HCT116 (cell line): Measurements from ENCODE around the gene RINT1. TPM values are rescaled to one million over a fixed set of nuclear protein-coding genes. Genes with fewer than 3 reads are reported as not detected.
"Not testable (repeated sequence)": the region's sequence is repeated elsewhere in the genome, so short reads cannot be mapped to it uniquely, and the experiment has no call there.

Experiments used
- ATAC-seq: fragments of 200-7000 bp; cut with Tn5 transposase; 2 replicates; pipeline ENCODE4 v1.9.1; 2020; ENCODE audit warnings: mild to moderate bottlenecking, moderate library complexity
- BruUV-seq: library from RNA; stranded (reverse); fragments of 400-500 nt; replicated peaks from 2 replicates; lab custom pipeline; 2021; lab: Mats Ljungman, UMichigan
- CTCF ChIA-PET: fragments of 300-600 bp; sonication (Branson Sonifier 250); formaldehyde crosslinking; loops from one replicate; lab custom pipeline; 2021; ENCODE audit warnings: antibody characterized with exemption; lab: Charles Lee
- POLR2A ChIA-PET: fragments of 300-600, 350-600 bp; sonication (Branson Sonifier 250); formaldehyde crosslinking; loops from one replicate; lab custom pipeline; 2021; ENCODE audit warnings: antibody characterized with exemption; lab: Charles Lee
- RAD21 ChIA-PET, 2 experiments: fragments of 300-600 bp; sonication (Branson Sonifier 250); formaldehyde crosslinking; loops; one replicate each; lab custom pipeline; 2023; ENCODE audit warnings: low total read pairs in 2 of 2; ENCODE audit not compliant: uncharacterized antibody in 2 of 2, unreplicated experiment in 2 of 2, low non-redundant PET in 1 of 2; lab: Charles Lee
- DNase-seq: peaks from one replicate; pipeline ENCODE4 v3.0.0-alpha.2; 2010; ENCODE audit warnings: low read depth, low spot score
- H2AFZ ChIP-seq: fragments of 200-600 bp; shearing (Covaris generic), sonication (generic); 2 replicates; pipeline ENCODE4 v1.6.1; 2017; ENCODE audit warnings: low read depth, mixed run types, mixed read lengths, antibody characterized with exemption, low read length; ENCODE audit not compliant: poor library complexity, severe bottlenecking
- H3K27ac ChIP-seq: 2 replicates; pipeline ENCODE4 v1.5.1; 2012; ENCODE audit warnings: low read depth, low read length
- H3K27me3 ChIP-seq: fragments of 200-600 bp; sonication (generic); 2 replicates; pipeline ENCODE4 v1.6.1; 2016; ENCODE audit warnings: mixed run types, low read length, mixed read lengths; ENCODE audit not compliant: insufficient read depth
- H3K36me3 ChIP-seq, 2 experiments: fragments of 200-500 bp in 1 of 2; fragments of 200-600 bp in 1 of 2; sonication (Bioruptor generic) in 1 of 2; sonication (generic) in 1 of 2; 2 replicates each; pipeline versions ENCODE4 v1.5.1 to v1.6.1; 2014 to 2016; ENCODE audit warnings: low read length in 2 of 2, inconsistent platforms in 1 of 2, mixed read lengths in 1 of 2, mixed run types in 1 of 2; ENCODE audit not compliant: insufficient read depth in 2 of 2, control insufficient read depth in 1 of 2
- H3K4me1 ChIP-seq, 2 experiments: fragments of 200-600 bp in 1 of 2; sonication (generic) in 1 of 2; 2 replicates each; pipeline versions ENCODE4 v1.5.1 to v1.6.1; 2012 to 2017; ENCODE audit warnings: low read length in 2 of 2, inconsistent platforms in 1 of 2, mild to moderate bottlenecking in 1 of 2, mixed read lengths in 1 of 2, mixed run types in 1 of 2, moderate library complexity in 1 of 2; ENCODE audit not compliant: insufficient read depth in 2 of 2, control insufficient read depth in 1 of 2
- H3K4me2 ChIP-seq: fragments of 200-600 bp; sonication (generic); 2 replicates; pipeline ENCODE4 v1.6.1; 2017; ENCODE audit warnings: mixed run types, low read length, mixed read lengths
- H3K4me3 ChIP-seq, 2 experiments: fragments of 200-600 bp in 1 of 2; sonication (generic) in 1 of 2; replicated peaks in 1 of 2; 2 replicates each; pipeline ENCODE4 v1.5.1; 2011 to 2016; ENCODE audit warnings: low read length in 2 of 2, control low read depth in 1 of 2, low read depth in 1 of 2, mild to moderate bottlenecking in 1 of 2, mixed read lengths in 1 of 2, mixed run types in 1 of 2
- H3K79me2 ChIP-seq: fragments of 200-600 bp; sonication (generic); 2 replicates; pipeline ENCODE4 v1.6.1; 2017; ENCODE audit warnings: mild to moderate bottlenecking, mixed run types, low read length, moderate library complexity, mixed read lengths; ENCODE audit not compliant: insufficient read depth
- H3K9ac ChIP-seq: fragments of 200-600 bp; sonication (generic); 2 replicates; pipeline ENCODE4 v1.6.1; 2016; ENCODE audit warnings: low read length, mixed read lengths
- H3K9me2 ChIP-seq: fragments of 200-600 bp; sonication (generic), shearing (Covaris generic); 2 replicates; pipeline ENCODE4 v1.6.1; 2017; ENCODE audit warnings: mixed run types, mild to moderate bottlenecking, moderate library complexity; ENCODE audit not compliant: insufficient read depth
- H3K9me3 ChIP-seq, 2 experiments: fragments of 200-500 bp in 1 of 2; fragments of 200-600 bp in 1 of 2; sonication (Bioruptor generic) in 1 of 2; sonication (generic) in 1 of 2; 2 replicates each; pipeline ENCODE4 v1.6.1; 2014 to 2017; ENCODE audit warnings: low read length in 2 of 2, mixed read lengths in 2 of 2, inconsistent platforms in 1 of 2, low read depth in 1 of 2, mild to moderate bottlenecking in 1 of 2, mixed run types in 1 of 2, moderate library complexity in 1 of 2; ENCODE audit not compliant: control insufficient read depth in 1 of 2, insufficient read depth in 1 of 2
- H4K20me1 ChIP-seq: fragments of 200-600 bp; sonication (generic), shearing (Covaris generic); 2 replicates; pipeline ENCODE4 v1.6.1; 2017; ENCODE audit warnings: mixed run types, mild to moderate bottlenecking, moderate library complexity; ENCODE audit not compliant: insufficient read depth
- CEBPB ChIP-seq: IDR thresholded peaks from 2 replicates; pipeline ENCODE4 v1.6.1; 2012; ENCODE audit warnings: low read depth
- EGR1 ChIP-seq: IDR thresholded peaks from 2 replicates; pipeline ENCODE4 v1.6.1; 2012; ENCODE audit warnings: low read depth
- ELF1 ChIP-seq: IDR thresholded peaks from 2 replicates; pipeline ENCODE4 v1.6.1; 2012; ENCODE audit warnings: low read depth, borderline replicate concordance
- EZH2 ChIP-seq: fragments of 200-600 bp; sonication (generic); IDR thresholded peaks from 2 replicates; pipeline ENCODE4 v1.6.1; 2017; ENCODE audit warnings: antibody characterized with exemption, mixed run types
- FOSL1 ChIP-seq: IDR thresholded peaks from 2 replicates; pipeline ENCODE4 v1.6.1; 2012; ENCODE audit warnings: low read depth
- POLR2A ChIP-seq: IDR thresholded peaks from 2 replicates; pipeline ENCODE4 v1.7.0; 2011; ENCODE audit warnings: borderline replicate concordance; ENCODE audit not compliant: insufficient read depth, insufficient read length; ENCODE audit errors: extremely low read depth
- SIN3A ChIP-seq: IDR thresholded peaks from 2 replicates; pipeline ENCODE4 v1.6.1; 2012; ENCODE audit warnings: low read depth
- TCF7L2 ChIP-seq: IDR thresholded peaks from 2 replicates; pipeline ENCODE4 v1.7.0; 2011; ENCODE audit warnings: borderline replicate concordance, inconsistent platforms; ENCODE audit not compliant: insufficient read depth, insufficient read length; ENCODE audit errors: extremely low read depth
- YY1 ChIP-seq: IDR thresholded peaks from 2 replicates; pipeline ENCODE4 v1.6.1; 2011; ENCODE audit warnings: low read length, low read depth, moderate library complexity, mild to moderate bottlenecking; ENCODE audit not compliant: insufficient replicate concordance; ENCODE audit errors: extremely low read depth
- ZNF274 ChIP-seq: fragments of 200-500 bp; sonication (Bioruptor generic); IDR thresholded peaks from 2 replicates; pipeline ENCODE4 v1.6.1; 2014; ENCODE audit warnings: mild to moderate bottlenecking, low read depth, low read length, inconsistent platforms
- intact Hi-C: fragments of 100-400 bp; cut with micrococcal nuclease; formaldehyde crosslinking; loops from 2 replicates; pipeline ENCODE4 v1.10.0; 2022
- total RNA-seq: library from RNA; stranded (reverse); gene quantifications from one replicate; pipeline ENCODE4 v1.2.1, GENCODE V29; 2021; ENCODE audit not compliant: unreplicated experiment
- TF ChIP-seq, protein P1 (sequence below): IDR thresholded peaks from 2 replicates; pipeline ENCODE4 v1.6.1; 2012; ENCODE audit warnings: low read depth
- TF ChIP-seq, protein P2 (sequence below): IDR thresholded peaks from 2 replicates; pipeline ENCODE4 v1.6.1; 2012
- TF ChIP-seq, protein P3 (sequence below): IDR thresholded peaks from 2 replicates; pipeline ENCODE4 v1.6.1; 2012

RINT1 gene
- total RNA-seq, 1 experiment from 2014 or later = 24.3 TPM

DNA sequence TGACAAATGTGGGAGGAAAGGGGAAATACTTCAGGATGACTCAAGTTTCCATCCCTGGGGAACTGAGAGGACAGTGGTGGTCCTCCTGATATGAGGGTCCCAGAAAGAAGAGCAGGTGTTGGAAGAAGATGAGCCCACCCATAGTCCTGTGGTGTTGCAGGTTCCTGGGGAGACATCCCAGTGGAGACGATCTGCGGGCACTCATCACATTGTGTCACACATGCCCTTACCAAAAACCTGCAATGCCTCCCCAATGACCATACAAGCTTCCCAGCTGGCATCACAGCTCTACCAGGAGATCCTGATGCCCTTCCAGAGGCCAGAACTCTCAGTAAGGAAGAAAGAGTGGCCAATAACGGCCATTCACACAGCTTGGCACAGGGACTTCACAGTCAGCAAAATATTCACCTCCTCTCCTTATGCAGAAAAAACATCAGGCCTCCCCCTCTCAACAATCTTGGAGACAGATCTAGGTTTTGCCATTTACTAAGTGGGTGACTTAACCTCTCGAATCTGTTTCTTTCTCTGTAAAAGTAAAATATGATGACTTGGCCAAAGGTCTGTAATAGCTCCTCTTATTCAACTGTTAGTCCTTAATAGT, 19.0 kb upstream of the RINT1 start (continued):
- TF ChIP-seq, protein P1, sequence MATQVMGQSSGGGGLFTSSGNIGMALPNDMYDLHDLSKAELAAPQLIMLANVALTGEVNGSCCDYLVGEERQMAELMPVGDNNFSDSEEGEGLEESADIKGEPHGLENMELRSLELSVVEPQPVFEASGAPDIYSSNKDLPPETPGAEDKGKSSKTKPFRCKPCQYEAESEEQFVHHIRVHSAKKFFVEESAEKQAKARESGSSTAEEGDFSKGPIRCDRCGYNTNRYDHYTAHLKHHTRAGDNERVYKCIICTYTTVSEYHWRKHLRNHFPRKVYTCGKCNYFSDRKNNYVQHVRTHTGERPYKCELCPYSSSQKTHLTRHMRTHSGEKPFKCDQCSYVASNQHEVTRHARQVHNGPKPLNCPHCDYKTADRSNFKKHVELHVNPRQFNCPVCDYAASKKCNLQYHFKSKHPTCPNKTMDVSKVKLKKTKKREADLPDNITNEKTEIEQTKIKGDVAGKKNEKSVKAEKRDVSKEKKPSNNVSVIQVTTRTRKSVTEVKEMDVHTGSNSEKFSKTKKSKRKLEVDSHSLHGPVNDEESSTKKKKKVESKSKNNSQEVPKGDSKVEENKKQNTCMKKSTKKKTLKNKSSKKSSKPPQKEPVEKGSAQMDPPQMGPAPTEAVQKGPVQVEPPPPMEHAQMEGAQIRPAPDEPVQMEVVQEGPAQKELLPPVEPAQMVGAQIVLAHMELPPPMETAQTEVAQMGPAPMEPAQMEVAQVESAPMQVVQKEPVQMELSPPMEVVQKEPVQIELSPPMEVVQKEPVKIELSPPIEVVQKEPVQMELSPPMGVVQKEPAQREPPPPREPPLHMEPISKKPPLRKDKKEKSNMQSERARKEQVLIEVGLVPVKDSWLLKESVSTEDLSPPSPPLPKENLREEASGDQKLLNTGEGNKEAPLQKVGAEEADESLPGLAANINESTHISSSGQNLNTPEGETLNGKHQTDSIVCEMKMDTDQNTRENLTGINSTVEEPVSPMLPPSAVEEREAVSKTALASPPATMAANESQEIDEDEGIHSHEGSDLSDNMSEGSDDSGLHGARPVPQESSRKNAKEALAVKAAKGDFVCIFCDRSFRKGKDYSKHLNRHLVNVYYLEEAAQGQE = no peak

DNA sequence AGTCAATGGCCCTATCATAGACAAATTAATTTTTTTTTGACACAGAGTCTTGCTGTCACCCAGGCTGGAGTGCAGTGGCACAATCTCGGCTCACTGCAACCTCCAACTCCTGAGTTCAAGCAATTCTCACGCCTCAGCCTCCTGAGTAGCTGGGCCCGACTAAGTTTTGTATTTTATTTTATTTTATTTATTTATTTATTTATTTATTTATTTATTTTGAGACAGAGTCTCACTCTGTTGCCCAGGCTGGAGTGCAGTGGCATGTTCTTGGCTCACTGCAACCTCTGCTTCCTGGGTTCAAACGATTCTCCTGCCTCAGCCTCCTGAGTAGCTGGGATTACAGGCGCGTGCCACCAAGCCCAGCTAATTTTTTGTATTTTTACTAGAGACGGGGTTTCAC, 16.4 kb upstream of the RINT1 start:
- ATAC-seq, H3K27me3 ChIP-seq, CTCF ChIA-PET, H2AFZ ChIP-seq, intact Hi-C loops, H3K4me3 ChIP-seq, H3K4me1 ChIP-seq, BruUV-seq, H3K27ac ChIP-seq, RAD21 ChIA-PET, H3K9me3 ChIP-seq, H3K4me2 ChIP-seq, H3K9me2 ChIP-seq, DNase-seq, POLR2A ChIA-PET, H3K9ac ChIP-seq: not testable (repeated sequence)
- Histone ChIP-seq H3K79me2 (peaks cover 92% of the 10 kb centered on the region), H3K36me3 (peaks cover 5 to 11% of the 10 kb centered on the region in 2 experiments; a peak in 2 of 4 replicates), H4K20me1 (peaks cover 18% of the 10 kb centered on the region; the same call in 1 of the 2 replicates)

DNA sequence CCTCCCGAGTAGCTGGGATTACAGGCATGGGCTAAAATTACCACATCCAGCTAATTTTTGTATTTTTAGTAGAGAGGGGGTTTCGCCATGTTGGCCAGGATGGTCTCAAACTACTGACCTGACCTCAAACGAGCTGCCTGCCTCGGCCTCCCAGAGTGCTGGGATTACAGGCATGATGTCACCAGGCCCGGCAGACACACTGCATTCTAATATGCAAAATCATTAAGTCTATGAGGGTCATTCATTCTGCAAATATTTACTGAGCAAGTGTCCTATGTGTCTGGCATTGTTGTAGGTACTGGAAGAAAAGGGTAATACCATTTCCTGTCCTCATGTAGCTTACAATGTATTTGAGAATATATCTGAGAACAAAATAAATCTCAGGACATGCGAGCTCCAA, 12.6 kb upstream of the RINT1 start:
- H3K36me3 ChIP-seq = peaks cover 5 to 7% of the 10 kb centered on the region in 2 experiments; a peak in 2 of 4 replicates
- no peak overlapping the region for H3K27ac ChIP-seq
- ChIA-PET RAD21 (no interaction called here), POLR2A (no interaction called here), CTCF (interaction anchor here (1.3 kb wide), 1 partner anchor 12 kb away, joined by 4 read pairs; the partner anchor contains the start of gene RINT1)
- H3K4me3 ChIP-seq = no peak overlapping the region
- no peaks in the 10 kb centered on the region for H3K9me3 ChIP-seq
- no peak for ATAC-seq
- H3K4me1 ChIP-seq = peaks cover 7 to 12% of the 10 kb centered on the region in 2 experiments; a peak in 3 of 4 replicates
- no peak for DNase-seq
- peaks cover 73% of the 10 kb centered on the region for H3K79me2 ChIP-seq
- BruUV-seq = no TSS peak
- no peak overlapping the region for H2AFZ ChIP-seq
- intact Hi-C loops = no loop called here
- H3K9ac ChIP-seq = no peak overlapping the region
- no peak overlapping the region for H3K4me2 ChIP-seq
- no peaks in the 10 kb centered on the region for H3K9me2 ChIP-seq
- H3K27me3 ChIP-seq = no peaks in the 10 kb centered on the region
- H4K20me1 ChIP-seq = peaks cover 12% of the 10 kb centered on the region; the same call in 1 of the 2 replicates
- TF ChIP-seq, protein P2, sequence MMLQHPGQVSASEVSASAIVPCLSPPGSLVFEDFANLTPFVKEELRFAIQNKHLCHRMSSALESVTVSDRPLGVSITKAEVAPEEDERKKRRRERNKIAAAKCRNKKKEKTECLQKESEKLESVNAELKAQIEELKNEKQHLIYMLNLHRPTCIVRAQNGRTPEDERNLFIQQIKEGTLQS = no peak
- no peak for TF ChIP-seq FOSL1
- TF ChIP-seq, protein P3, sequence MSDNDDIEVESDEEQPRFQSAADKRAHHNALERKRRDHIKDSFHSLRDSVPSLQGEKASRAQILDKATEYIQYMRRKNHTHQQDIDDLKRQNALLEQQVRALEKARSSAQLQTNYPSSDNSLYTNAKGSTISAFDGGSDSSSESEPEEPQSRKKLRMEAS = no peak
- TF ChIP-seq ZNF274 = no peak
- no peak for TF ChIP-seq EGR1
- TF ChIP-seq TCF7L2 = no peak
- TF ChIP-seq ELF1 = no peak
- no peak for TF ChIP-seq YY1
- no peak for TF ChIP-seq SIN3A
- TF ChIP-seq CEBPB = no peak
- TF ChIP-seq POLR2A = no peak
- TF ChIP-seq EZH2 = no peak
